HCT116 (cell line): ENCODE measurements around the gene FCGR3A.
"Not testable (repeated sequence)": the region's sequence is repeated elsewhere in the genome, so short reads cannot be mapped to it uniquely, and the experiment has no call there.

Experiments
- JUND ChIP-seq: IDR thresholded peaks from 2 replicates; pipeline ENCODE4 v1.6.1; 2012
- POLR2A ChIP-seq: IDR thresholded peaks from 2 replicates; pipeline ENCODE4 v1.7.0; 2011; ENCODE audit warnings: borderline replicate concordance; ENCODE audit not compliant: insufficient read depth, insufficient read length; ENCODE audit errors: extremely low read depth

- not testable (repeated sequence) for TF ChIP-seq POLR2A, JUND
Measured at GRCh38 chr1:161513448-161513780, 36.2 kb downstream of the FCGR3A start.
